Activated CD8-positive, alpha-beta T cell treated with anti-CD3 and anti-CD28 coated beads, Interleukin-2, amount 10 ng/mL, durations not matched to agents 7 days and 5 days (primary cell): ENCODE data around the gene BFSP1. TPM values are rescaled to one million over a fixed set of nuclear protein-coding genes. Genes with fewer than 3 reads are reported as not detected.

Source experiments
- ATAC-seq: fragments of 150-1000 bp; cut with Tn5 transposase; one replicate; pipeline ENCODE4 v1.10.0; 2021; ENCODE audit warnings: moderate library complexity
- CTCF ChIA-PET: fragments of 350-600 bp; sonication (Branson Sonifier 250); formaldehyde crosslinking; loops from one replicate; lab custom pipeline; 2021; ENCODE audit warnings: antibody characterized with exemption; lab: Charles Lee
- POLR2A ChIA-PET: fragments of 350-600 bp; sonication (Branson Sonifier 250); formaldehyde crosslinking; loops from one replicate; lab custom pipeline; 2021; ENCODE audit warnings: antibody characterized with exemption; lab: Charles Lee
- DNase-seq: peaks from one replicate; pipeline ENCODE4 v3.0.0-alpha.2; 2020
- H3K27ac Mint-ChIP-seq: one replicate; pipeline ENCODE4 v1.8.0; 2021; ENCODE audit warnings: mild to moderate bottlenecking, mixed read lengths
- H3K27me3 Mint-ChIP-seq: one replicate; pipeline ENCODE4 v1.8.0; 2021; ENCODE audit warnings: low read depth, mixed read lengths
- H3K36me3 Mint-ChIP-seq: one replicate; pipeline ENCODE4 v1.8.0; 2021; ENCODE audit warnings: low read depth, mixed read lengths
- H3K4me1 Mint-ChIP-seq: one replicate; pipeline ENCODE4 v1.8.0; 2021; ENCODE audit warnings: low read depth, mixed read lengths
- H3K4me3 Mint-ChIP-seq: one replicate; pipeline ENCODE4 v1.8.0; 2021; ENCODE audit warnings: mild to moderate bottlenecking, mixed read lengths
- H3K9me3 Mint-ChIP-seq: one replicate; pipeline ENCODE4 v1.8.0; 2022; ENCODE audit warnings: mixed read lengths; ENCODE audit not compliant: insufficient read depth
- total RNA-seq, 2 experiments: library from RNA; stranded (reverse); gene quantifications; one replicate each; pipeline ENCODE4 v1.2.3, GENCODE V29; 2021

The BFSP1 gene
- total RNA-seq, 2 experiments from 2014 or later: 0.50 to 0.55 TPM

- no peaks in the 10 kb centered on the region for H3K9me3 Mint-ChIP-seq
- H3K4me1 Mint-ChIP-seq: no peaks in the 10 kb centered on the region
- ATAC-seq: no peak
- H3K36me3 Mint-ChIP-seq: no peaks in the 10 kb centered on the region
- ChIA-PET CTCF (interaction anchor here (0.7 kb wide), 1 partner anchor 17 kb away, joined by 3 read pairs; no protein-coding TSS in a partner anchor), POLR2A (no interaction called here)
- H3K27me3 Mint-ChIP-seq: peaks cover under 1% of the 10 kb centered on the region
- H3K27ac Mint-ChIP-seq: no peak overlapping the region
- DNase-seq: no peak
- H3K4me3 Mint-ChIP-seq: no peak overlapping the region
These were observed 59.5 kb downstream of the BFSP1 start for GRCh38 chr20:17471606-17472187.

GRCh38 chr20:17470973-17471372 is 60.2 kb downstream of the BFSP1 start:
- no peak overlapping the region for H3K27ac Mint-ChIP-seq
- ATAC-seq: no peak

GRCh38 chr20:17470521-17470920 is 60.7 kb downstream of the BFSP1 start:
- Mint-ChIP-seq H3K4me3 (no peak overlapping the region), H3K27me3 (no peaks in the 10 kb centered on the region), H3K9me3 (no peaks in the 10 kb centered on the region), H3K27ac (no peak overlapping the region), H3K4me1 (no peaks in the 10 kb centered on the region), H3K36me3 (no peaks in the 10 kb centered on the region)
- ChIA-PET CTCF (no interaction called here), POLR2A (no interaction called here)
- DNase-seq (no peak), ATAC-seq (no peak)

More at GRCh38 chr20:17470973-17471372, 60.2 kb downstream of the BFSP1 start:
- Mint-ChIP-seq H3K9me3 (no peaks in the 10 kb centered on the region), H3K27me3 (no peaks in the 10 kb centered on the region), H3K36me3 (no peaks in the 10 kb centered on the region), H3K4me3 (no peak overlapping the region), H3K4me1 (no peaks in the 10 kb centered on the region)
- CTCF ChIA-PET: no interaction called here
- POLR2A ChIA-PET: no interaction called here
- DNase-seq: no peak

GRCh38 chr20:17469246-17470030 is 61.7 kb downstream of the BFSP1 start:
- Mint-ChIP-seq H3K27ac (no peak overlapping the region), H3K4me1 (no peaks in the 10 kb centered on the region), H3K4me3 (no peak overlapping the region), H3K9me3 (no peaks in the 10 kb centered on the region), H3K36me3 (no peaks in the 10 kb centered on the region), H3K27me3 (no peaks in the 10 kb centered on the region)
- DNase-seq (no peak), ATAC-seq (no peak)
- ChIA-PET CTCF (no interaction called here), POLR2A (no interaction called here)

DNA sequence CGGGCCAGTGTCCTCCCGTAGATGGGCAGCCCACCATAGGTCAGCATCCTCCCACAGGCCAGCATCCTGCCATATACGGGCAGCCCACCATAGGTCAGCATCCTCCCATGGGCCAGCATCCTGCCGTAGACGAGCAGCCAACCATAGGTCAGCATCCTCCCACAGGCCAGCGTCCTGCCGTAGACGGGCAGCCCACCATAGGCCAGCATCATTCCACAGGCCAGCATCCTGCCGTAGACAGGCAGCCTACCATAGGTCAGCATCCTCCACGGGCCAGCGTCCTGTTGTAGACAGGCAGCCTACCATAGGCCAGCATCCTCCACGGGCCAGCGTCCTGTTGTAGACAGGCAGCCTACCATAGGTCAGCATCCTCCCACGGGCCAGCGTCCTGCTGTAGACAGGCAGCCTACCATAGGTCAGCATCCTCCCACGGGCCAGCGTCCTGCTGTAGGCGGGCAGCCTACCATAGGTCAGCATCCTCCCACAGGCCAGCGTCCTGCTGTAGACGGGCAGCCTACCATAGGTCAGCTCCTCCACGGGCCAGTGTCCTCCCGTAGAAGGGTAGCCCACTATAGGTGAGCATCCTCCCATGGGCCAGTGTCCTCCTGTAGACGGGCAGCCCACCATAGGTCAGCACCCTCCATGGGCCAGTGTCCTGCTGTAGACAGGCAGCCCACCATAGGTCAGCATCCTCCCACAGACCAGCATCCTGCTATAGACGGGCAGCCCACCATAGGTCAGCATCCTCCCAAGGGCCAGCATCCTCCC is 62.9 kb downstream of the BFSP1 start:
- Mint-ChIP-seq H3K27ac (no peak overlapping the region), H3K4me1 (no peaks in the 10 kb centered on the region)

DNA sequence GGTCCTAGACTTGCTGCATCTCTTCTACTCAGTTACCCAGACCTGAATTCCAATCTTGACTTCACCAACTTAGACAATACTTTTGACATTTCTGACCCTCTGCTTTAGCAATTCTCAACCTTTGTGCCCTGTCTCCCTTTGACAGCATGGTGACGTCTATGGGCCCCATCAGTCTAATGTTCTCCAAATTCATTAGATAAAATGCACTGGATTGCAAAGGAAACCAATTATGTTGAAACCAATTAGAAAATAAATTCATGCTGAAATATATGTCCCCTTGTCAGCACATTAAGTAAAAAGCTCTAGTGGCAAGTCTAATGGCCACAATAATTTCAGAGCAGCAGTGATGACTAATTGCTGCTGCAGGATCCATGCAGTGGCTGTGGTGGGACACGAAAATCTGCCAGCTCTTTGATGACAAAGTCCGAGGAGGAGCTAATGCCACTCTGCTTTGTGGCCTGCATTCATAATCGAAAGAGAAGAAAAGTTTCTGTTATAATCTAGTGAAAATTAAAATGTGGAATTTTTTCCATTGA is 64.0 kb downstream of the BFSP1 start:
- Mint-ChIP-seq H3K27me3 (peaks cover 13% of the 10 kb centered on the region), H3K9me3 (no peaks in the 10 kb centered on the region), H3K4me1 (no peaks in the 10 kb centered on the region), H3K4me3 (no peak overlapping the region), H3K36me3 (no peaks in the 10 kb centered on the region), H3K27ac (no peak overlapping the region)
- POLR2A ChIA-PET: no interaction called here
- no peak for DNase-seq
- no peak for ATAC-seq
- CTCF ChIA-PET: no interaction called here

More for the DNA sequence above, 62.9 kb downstream of the BFSP1 start:
- Mint-ChIP-seq H3K27me3 (peaks cover 5% of the 10 kb centered on the region), H3K9me3 (no peaks in the 10 kb centered on the region), H3K36me3 (no peaks in the 10 kb centered on the region), H3K4me3 (no peak overlapping the region)
- DNase-seq (no peak), ATAC-seq (no peak)
- CTCF ChIA-PET: no interaction called here
- POLR2A ChIA-PET: no interaction called here

GRCh38 chr20:17466641-17467040 is 64.5 kb downstream of the BFSP1 start:
- ChIA-PET CTCF (no interaction called here), POLR2A (no interaction called here)
- no peaks in the 10 kb centered on the region for H3K36me3 Mint-ChIP-seq

DNA sequence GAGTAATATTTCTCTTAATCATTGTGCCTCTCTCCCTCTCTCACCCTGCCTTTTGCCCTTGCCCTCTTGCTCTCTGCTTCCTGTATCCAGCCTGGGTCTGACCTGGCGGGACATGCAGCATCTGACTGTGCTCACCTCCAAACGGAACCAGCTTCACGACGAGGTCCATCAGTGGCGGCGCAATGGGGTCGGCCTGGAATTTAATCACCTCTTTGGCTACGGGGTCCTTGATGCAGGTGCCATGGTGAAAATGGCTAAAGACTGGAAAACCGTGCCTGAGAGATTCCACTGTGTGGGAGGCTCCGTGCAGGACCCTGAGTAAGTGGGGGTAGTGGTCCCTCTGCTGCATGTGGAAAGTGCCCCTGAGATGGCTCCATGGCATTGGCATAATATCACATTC is 65.9 kb downstream of the BFSP1 start:
- H3K27me3 Mint-ChIP-seq: peaks cover 13% of the 10 kb centered on the region
- DNase-seq (no peak), ATAC-seq (no peak)
- no peak overlapping the region for H3K27ac Mint-ChIP-seq
- no peaks in the 10 kb centered on the region for H3K9me3 Mint-ChIP-seq
- H3K4me3 Mint-ChIP-seq: no peak overlapping the region
- peaks cover 1% of the 10 kb centered on the region for H3K4me1 Mint-ChIP-seq
- ChIA-PET CTCF (no interaction called here), POLR2A (no interaction called here)
- no peaks in the 10 kb centered on the region for H3K36me3 Mint-ChIP-seq

More at GRCh38 chr20:17466641-17467040, 64.5 kb downstream of the BFSP1 start:
- no peak for ATAC-seq
- H3K4me1 Mint-ChIP-seq: no peaks in the 10 kb centered on the region
- H3K27ac Mint-ChIP-seq: no peak overlapping the region
- no peak for DNase-seq
- H3K4me3 Mint-ChIP-seq: no peak overlapping the region
- peaks cover 13% of the 10 kb centered on the region for H3K27me3 Mint-ChIP-seq
- H3K9me3 Mint-ChIP-seq: no peaks in the 10 kb centered on the region

DNA sequence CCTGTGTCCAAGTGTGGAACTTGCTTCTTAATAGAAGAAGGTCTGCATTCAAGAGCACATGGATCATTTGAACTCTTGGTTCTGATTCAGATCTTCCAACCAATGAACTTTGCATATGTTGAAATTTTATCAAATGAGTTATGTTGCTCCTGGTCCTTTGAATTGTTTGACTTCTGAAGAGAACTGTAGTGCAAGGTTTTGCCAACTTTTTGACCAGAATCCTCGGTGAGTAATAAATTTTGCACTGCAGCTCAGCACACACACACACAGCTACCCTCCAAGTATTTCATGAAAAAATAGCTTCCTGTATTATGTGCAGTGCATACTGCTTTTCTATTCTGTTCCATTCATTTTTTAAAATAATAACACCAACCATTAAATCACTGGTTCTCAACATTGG is 67.5 kb downstream of the BFSP1 start:
- no peak for DNase-seq
- CTCF ChIA-PET: no interaction called here
- Mint-ChIP-seq H3K9me3 (no peaks in the 10 kb centered on the region), H3K36me3 (no peaks in the 10 kb centered on the region), H3K27me3 (peaks cover 15% of the 10 kb centered on the region), H3K4me1 (peaks cover 2% of the 10 kb centered on the region), H3K4me3 (no peak overlapping the region), H3K27ac (no peak overlapping the region)
- no peak for ATAC-seq
- POLR2A ChIA-PET: no interaction called here

GRCh38 chr20:17461941-17462340 is 69.2 kb downstream of the BFSP1 start:
- Mint-ChIP-seq H3K27me3 (peaks cover 15% of the 10 kb centered on the region), H3K36me3 (no peaks in the 10 kb centered on the region), H3K9me3 (no peaks in the 10 kb centered on the region), H3K4me1 (peaks cover 2% of the 10 kb centered on the region), H3K4me3 (no peak overlapping the region), H3K27ac (no peak overlapping the region)
- DNase-seq (no peak), ATAC-seq (no peak)
- ChIA-PET CTCF (no interaction called here), POLR2A (no interaction called here)

DNA sequence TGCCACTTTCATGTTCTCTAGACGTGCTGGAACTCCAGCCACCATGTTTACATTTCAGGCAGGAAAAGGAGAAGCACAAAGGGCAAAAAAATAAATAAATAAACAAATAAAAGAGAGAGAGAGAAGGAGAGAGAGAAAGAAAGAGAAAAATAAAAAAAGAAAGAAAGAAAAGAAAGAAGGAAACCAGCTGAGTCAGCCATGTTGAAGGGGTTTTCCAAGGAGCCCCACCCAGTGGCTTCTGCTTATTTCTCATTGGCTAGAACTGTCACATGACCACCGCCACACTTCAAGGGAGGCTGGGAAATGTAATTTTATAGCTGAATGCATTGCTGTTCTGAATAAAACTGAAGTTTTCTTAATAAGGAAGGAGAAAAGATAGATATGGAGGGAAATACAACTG is 71.1 kb downstream of the BFSP1 start:
- Mint-ChIP-seq H3K27ac (no peak overlapping the region), H3K4me1 (peaks cover 2% of the 10 kb centered on the region)
- no peak for DNase-seq

More for the DNA sequence above, 71.1 kb downstream of the BFSP1 start:
- ChIA-PET POLR2A (no interaction called here), CTCF (interaction anchor here (1.1 kb wide), 1 partner anchor 29 kb away, joined by 3 read pairs; no protein-coding TSS in a partner anchor)
- no peaks in the 10 kb centered on the region for H3K9me3 Mint-ChIP-seq
- no peak for ATAC-seq
- no peak overlapping the region for H3K4me3 Mint-ChIP-seq
- H3K27me3 Mint-ChIP-seq: peaks cover 15% of the 10 kb centered on the region
- no peaks in the 10 kb centered on the region for H3K36me3 Mint-ChIP-seq
